ENCODE data around the gene KNTC1.
"Not testable (repeated sequence)": the region's sequence is repeated elsewhere in the genome, so short reads cannot be mapped to it uniquely, and the experiment has no call there.

- TF ChIP-seq POLR2A (IDR thresholded peaks at IDR 0.05; ENCODE audit: low read length); GATA1 (IDR thresholded peaks at IDR 0.05; ENCODE audit: low read depth, low read length): not testable (repeated sequence)
Measured at GRCh38 chr12:122570006-122570405, 43.0 kb downstream of the KNTC1 start.
